NCI-H1930 (cell line): ENCODE results near the gene HNRNPR.
"Not testable (repeated sequence)": the region's sequence is repeated elsewhere in the genome, so short reads cannot be mapped to it uniquely, and the experiment has no call there.

ENCODE experiments used
- DNase-seq, 2 experiments: peaks; one replicate each; lab custom pipeline; 2025; lab: John Stamatoyannopoulos, UW

The HNRNPR gene

DNA sequence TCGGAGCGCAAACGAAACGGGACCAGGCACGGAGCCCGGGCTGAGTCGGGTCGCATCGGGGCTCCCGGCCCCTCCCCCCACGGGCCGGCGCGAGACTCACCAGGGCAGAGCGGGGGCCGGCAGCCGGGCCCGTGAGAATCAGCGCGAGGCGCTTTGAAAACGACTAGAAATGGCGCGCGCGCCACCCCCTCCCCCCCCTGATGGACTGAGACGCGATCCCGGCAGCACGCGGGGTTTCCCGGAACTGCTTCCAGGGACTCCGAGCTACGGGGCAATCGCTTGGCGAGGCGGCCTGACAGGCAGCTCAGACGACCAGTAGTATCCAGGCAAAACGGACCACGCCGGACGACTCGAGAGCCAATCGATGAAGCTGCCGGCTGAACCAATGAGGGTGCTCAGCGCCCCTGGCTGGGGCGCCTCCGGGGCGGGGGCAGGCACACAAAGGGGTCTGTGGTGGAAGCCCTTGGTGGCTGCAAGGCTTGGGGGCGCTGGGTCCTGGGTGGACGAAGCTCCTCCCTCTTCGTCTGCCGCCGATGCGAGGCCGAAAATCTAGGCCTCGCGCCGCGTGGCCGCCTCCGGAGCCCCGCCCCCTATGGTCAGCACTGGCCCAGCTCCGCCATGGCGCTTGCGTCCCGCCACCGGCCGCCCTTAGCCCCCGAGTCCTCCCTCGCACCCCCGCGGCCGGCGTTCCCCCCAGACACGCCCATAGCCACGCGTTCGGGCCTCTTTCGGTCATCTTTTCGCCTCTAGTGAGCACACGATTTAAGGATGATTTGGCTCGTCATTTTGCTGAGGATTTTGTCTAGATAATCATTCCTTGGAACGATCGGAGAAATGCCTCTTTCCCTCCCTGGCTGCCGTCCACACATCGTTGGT is at the start of gene HNRNPR:
HNRNPR (minus strand) TSS at position 174 of the 876 bp plus-strand sequence. CDS start 3,276 bp downstream, outside the sequence.
- DNase-seq = peak; percentile 98 to 99

DNA sequence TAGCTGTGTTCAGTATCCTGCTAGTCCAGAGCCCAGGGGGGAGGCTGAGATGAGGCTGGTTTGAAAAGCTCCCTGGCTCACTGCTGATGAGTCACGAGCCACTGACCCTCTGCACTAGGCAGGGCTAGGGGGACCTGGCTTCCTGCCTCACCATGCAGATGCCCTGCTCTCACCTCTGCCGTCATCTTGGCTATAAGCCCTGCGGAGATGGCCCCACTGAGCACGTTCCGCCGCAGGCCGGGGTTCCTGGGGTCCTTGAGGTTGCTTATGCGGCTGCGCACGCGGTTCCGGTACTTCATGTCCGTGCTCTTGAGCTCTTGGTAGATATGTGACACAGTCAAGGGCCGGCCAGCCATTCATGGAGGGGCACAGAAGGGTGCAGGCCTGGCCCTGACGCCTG is 49.6 kb upstream of the HNRNPR start:
- no peak for DNase-seq

DNA sequence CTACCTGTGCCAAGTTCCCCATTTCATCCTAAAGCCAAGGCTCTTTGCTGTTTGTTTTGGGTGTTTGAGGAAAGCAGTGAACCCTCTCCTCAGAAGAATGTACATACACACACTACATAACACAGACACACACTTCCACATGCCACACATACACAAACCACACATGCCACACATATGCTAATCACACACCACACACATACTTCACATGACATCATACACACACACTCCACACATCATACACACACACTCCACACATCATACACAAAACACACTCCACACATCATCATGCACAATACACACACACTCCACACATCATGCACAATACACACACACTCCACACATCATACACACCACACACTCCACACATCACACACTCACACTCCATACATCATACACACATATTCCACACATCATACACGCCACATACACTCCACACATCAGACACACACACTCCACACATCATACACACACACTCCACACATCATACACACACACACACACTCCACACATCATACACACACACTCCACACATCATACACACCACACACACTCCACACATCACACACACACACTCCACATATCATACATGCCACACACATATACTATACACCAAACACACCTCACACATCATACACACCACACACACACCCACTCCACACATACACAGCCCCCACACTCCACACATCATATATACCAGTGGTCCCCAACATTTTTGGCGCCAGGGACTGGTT is 48.2 kb upstream of the HNRNPR start:
- DNase-seq = no peak

DNA sequence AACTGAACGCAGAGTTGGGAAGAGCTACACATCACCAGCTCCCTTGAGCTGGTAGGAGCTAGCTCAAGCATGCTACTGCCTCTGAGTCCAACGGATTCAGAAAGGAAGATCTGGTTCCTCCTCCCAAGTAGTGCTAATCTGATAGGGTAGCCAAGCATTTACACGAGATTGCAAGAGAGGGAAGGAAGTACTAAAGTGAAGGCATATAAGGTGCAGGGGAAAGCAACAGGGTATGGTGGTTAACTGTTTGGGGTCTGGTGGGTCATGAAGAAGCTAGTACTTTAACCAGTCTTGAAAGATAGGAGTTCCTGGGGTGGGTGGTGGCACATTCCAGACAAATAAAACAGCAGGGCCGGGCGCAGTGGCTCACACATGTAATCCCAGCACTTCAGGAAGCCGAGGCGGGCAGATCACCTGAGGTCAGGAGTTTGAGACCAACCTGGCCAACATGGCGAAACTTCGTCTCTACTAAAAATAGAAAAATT is 45.8 kb upstream of the HNRNPR start:
- DNase-seq = no peak

DNA sequence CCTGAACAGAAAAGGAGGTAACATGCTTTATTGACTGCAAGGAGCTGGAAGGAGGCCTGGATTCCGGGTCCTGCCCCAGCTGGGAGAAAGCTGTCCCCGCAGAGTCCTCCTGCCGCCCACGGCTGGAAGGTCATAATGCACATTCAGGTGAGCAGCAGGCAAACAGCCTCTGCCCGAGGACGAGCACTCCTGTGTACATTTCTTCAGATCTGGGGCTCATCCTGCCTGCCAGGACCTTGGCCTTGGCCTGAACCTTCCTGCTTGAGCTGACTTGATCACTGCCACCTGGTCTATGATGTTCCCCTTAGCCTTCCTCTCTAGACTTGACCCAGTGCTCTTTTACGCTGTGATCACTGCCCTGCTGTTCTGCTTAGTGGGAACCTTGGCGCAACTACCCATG is 43.4 kb upstream of the HNRNPR start:
- no peak for DNase-seq

DNA sequence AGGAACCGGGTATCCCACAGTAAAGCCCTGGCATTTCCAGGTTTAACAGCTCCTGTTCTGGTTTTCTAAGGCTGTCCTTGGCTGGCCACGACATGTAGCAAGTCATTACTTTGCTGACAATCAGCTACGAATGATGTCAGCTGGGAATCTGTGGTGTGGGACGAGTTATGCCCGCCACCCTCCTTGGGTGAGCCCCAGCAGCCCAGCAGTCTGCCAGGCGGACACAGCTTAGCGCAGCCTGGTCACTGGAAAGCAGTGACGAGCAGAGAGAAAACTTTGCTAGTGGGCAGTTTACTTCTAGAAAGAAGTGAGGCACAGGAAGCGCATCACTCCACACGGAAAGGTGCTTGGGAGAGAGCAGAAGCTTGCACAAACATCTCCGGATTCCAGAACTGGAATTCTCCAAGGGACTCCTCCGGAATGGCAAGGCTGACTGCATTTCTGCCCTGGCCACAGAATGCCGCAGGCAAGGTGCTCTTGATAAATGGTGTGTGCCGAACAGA is 41.1 kb upstream of the HNRNPR start:
- no peak for DNase-seq

DNA sequence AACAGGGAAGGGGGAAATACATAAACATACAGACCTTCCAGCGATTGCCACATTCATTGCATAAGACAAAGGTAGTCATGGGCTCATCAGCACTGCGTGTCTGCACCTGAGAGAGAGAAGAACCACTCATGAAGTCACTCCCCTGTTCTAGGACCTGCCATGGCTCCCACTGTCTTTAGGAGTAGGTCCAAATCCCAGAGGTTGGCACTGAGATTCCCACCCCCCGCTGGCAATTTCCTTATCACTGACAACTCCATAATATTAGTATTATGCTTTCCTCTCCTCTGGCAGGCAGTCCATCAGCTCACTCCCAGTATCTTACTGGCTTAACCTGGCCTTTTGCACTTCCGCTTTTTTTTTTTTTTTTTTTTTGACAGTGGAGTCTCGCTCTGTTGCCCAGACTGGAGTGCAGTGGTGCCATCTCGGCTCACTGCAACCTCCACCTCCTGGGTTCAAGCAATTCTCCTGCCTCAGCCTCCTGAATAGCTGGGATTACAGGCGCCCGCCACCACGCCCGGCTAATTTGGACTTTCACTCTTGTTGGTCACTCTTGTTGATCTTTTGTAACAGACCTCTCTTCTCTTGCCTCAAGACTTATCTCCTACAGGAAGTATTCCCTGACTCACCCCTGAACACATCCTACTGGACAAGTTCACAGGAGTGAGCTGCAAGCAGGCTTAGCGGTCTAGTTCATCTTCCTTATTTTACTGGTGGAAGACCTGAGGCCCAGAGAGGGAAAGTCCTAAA is 40.4 kb upstream of the HNRNPR start:
- no peak for DNase-seq

DNA sequence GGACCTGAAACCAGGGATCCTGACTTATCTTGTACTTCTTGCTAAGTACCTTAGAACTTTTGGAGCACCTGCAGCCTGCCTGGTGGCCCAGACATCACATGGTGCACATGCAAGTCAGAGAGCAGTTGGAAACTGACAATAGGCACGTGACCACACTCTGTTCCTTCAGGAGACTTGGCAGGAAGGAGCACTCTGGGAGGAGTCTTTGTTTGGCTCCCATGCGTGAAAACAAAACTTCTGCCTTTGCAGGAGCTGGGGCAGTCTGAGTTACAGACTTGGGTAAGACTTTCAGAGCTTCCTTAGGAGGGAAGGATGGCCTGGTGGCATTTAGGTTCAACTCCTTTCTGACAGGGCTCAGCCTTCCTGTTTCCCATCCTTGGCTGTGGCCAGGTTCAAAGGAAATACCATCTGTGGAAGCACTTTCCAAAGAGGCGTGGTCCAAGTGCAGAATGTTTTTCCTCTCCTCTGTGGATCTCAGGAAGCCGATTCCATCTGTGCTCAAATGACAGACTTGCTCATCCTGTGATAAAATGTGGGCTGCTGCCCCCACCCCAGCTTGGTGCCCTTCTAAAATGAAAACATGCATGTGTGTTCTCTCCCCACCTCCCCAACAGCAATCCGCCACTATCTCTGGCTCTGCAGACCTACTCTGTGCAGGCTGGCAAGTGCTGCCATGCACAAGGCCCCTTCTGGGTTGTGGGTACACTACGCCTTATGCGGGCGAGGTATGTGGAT is 39.7 kb upstream of the HNRNPR start:
- no peak for DNase-seq

DNA sequence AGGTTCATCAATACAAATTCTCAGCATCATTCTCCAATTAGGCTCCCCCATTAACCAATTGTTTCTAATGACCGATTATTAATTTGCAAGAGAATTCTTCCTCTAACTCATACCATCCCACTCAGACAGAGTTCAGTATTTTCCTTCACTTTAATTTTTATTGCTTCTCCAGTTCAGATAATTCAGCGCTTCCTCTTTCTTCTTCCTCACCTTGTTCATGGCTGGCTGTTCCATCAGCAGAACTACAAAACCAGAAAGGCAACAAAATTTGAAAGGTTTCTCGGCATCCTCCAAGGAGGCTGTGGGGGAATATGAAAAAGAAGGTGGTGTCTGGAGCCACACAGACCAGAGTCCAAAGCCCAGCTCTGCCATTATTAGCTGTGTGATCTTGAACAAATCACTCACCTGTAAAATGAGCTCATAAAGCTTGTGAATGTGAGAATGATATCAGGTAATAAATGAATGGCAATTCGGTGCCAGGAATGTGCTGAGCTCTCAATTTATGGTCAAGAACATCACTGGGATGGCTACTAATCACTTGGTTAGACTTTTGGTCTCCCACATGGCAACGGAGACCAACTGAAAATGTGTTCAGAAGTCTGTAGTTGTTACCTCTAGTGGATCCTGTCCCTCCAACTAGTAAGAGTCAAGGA is 37.3 kb upstream of the HNRNPR start:
- DNase-seq = no peak

DNA sequence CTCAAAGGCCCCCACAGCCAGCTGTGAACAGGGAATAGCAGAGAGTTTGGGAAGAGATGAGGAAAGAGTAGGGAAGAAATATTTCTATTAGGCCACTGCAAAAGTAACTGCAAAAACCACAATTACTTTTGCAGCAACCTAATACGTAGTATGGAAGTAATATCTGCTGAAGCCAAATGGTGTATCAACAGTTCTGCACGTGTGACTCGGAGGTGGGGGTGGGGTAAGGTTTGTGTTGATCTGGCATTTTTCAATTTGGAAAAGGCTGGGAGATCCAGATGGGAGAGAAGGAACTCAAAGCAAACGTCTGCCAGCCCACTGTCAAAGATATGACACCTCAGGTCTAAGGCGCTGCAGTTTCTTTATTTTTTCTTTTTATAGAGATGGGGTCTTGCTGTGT is 36.6 kb upstream of the HNRNPR start:
- DNase-seq = no peak

DNA sequence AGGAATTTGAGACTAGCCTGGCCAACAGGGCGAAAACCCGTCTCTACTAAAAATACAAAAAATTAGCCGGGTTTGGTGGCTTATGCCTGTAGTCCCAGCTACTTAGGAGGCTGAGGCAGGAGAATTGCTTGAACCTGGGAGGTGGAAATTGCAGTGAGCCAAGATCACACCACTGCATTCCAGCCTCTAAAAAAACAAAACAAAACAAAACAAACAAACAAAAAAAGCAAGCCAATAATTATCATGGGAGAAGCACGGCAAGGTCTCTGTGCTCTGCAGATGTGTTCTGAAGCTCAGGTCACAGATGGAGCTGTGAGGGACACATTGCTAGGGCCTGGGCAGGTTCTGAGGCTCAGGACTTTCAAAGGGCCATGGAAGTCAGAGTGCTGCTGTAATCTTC is 36.2 kb upstream of the HNRNPR start:
- DNase-seq = not testable (repeated sequence)

DNA sequence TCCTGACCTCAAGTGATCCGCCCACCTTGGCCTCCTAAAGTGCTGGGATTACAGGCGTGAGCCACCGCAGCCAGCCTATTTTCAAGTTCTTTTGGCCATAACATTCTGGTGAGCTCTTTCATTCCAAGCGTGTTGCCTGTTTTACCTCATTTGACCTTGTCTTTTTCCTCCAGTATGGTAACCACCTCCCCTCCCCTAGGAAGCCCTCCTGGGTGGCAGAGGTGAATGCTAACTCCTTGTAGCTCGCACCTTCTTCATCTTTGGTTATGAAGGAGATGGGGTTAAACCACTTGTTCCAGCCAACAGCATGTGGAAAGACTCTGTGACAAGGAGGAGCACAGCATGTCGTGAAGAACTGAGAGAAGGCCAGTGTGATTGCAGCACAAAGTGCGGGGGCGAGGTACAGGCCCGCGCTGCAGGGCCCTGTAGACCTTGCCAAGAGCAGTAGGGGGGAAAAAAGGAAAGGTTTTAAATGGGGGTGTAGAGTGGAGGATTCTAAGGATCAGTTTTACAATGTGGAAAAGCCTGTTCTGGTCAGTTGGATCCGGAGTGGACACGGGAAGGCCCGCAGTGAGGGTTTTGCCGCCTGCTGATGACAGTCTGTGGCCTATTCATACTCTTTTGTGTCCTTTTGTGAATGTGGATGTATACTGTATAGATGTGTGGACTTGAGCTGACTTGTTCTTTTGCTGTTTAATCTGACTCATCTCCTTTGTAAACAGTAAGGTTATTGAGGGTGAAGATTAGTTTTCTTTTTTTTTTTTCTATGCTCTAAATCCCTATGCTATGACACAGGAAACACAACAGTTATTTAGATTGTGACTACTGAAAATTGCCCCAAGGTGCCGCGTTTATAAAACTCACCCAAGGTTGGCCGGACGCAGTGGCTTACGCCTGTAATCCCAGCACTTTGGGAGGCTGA is 33.1 kb upstream of the HNRNPR start:
- no peak for DNase-seq

DNA sequence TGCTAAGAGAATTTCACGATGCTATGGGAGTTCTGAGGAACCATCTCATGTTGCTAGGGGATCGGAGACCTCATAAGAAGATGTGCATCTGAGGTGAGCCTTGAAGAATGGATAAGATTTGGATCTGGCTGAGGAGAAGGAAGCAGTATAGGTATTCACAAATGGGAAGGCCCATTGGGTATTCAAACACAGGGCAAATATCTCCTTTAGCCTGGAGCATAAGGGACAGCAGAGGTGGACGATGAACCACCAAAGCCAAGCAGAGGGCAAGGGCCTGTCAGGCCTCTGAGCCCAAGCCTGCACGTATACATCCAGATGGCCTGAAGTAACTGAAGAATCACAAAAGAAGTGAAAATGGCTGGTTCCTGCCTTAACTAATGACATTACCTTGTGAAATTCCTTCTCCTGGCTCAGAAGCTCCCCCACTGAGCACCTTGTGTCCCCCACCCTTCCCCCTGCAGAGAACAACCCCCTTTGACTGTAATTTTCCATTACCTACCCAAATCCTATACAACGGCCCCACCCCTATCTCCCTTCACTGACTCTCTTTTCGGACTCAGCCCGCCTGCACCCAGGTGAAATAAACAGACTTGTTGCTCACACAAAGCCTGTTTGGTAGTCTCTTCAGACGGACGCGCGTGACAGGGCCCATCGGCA is 30.1 kb upstream of the HNRNPR start:
- DNase-seq = not testable (repeated sequence)

DNA sequence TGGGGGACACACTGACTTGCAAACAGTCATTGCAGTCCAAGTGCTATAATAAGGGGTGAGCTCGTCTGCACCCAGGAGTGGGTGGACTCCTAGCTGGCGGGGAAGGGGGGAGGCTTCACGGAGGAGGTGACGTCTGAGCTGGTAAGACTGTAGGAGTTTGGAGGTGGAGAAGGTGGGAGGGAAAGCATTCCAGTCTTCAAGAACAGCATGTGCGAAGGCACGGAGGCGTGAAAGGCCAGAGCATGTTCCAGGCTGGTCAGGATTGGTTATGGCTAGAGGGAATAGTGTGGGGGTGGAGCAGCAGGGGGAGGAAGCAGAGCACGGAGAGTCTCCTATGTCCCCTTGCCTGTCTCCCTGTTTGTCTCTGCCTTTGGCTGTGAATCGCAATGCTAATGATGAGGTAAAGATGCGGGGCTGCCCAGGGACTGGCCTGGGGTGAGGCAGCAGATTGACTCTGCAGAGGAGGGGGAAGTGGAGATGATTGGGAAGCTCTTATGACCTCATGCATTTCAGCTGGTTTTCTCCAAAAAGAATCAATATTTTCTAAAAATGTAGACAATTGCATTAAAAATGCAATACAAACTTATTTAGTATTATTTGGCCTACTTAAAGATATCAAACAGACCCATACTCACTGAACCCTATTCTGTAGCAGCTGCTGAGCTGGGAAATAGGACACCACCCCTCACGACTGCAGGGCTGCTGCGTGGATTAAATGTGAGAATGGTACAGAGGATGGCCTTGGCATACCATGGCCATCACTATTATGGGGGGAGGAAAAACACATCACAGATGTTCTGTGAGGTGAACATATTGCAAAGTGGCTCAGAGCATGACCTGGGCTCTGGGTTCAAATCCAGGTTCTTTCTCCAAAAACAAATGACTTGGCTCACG is 28.1 kb upstream of the HNRNPR start:
- DNase-seq = no peak

DNA sequence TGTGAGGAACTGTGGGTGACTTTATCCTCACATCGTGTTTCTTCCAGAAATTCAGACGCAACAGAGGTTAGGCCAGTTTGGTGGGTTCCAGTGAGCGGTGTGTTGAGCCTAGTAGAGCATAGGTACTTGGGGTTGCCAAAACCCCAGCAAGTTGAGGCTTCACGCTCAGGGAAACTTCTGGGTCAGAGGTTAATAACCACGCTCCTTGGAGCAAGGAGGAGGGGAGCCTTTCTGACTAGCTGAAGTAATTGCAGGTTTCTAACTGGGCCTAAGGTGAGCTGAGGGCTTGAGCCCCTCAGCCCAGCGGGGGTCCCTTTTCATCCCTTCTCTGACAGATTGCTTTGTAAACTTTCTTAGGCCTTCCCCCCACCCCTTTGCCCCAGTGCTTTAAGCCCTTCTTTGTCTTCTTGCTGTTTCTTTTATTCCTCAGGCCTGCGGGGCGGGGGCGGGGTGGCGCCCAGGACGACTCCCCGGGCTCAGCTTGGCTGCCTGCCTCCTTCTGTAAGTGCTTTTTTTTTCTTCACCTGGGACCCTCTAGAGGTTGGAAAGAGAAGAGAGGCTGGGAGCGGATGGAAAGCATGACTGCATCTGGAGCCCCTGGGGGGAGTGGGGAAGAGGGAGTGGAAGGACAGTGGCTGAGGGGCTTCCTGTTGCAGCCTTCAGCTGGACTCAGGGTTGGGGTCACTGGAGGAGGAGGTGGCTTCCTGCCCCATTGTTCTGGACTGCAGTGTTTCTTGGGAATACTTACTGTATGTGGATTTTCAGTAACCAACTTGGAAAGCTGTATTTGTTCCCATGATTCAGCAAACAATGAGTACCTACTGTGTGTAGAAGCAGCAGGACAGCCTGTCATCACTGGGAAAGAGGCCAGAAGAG is 26.9 kb upstream of the HNRNPR start:
- DNase-seq = no peak

DNA sequence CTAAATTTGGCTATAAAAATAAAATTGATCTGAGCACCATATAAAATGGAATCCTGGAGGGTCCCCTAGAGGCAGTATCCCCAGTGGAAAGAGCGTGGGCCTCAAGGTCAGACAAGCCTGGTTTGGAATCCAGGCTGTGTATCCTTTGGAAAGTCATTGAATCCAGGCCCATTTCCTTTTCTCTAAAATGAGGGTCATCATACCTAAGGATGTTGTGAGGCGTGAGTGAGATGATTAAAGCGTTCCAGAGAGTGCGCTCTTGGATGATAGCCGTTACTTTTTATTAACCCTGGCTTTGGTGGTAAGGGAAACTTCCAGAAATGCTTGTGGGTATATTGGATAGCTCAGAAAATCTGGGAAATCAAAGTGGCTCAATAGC is 26.2 kb upstream of the HNRNPR start:
- DNase-seq = no peak

DNA sequence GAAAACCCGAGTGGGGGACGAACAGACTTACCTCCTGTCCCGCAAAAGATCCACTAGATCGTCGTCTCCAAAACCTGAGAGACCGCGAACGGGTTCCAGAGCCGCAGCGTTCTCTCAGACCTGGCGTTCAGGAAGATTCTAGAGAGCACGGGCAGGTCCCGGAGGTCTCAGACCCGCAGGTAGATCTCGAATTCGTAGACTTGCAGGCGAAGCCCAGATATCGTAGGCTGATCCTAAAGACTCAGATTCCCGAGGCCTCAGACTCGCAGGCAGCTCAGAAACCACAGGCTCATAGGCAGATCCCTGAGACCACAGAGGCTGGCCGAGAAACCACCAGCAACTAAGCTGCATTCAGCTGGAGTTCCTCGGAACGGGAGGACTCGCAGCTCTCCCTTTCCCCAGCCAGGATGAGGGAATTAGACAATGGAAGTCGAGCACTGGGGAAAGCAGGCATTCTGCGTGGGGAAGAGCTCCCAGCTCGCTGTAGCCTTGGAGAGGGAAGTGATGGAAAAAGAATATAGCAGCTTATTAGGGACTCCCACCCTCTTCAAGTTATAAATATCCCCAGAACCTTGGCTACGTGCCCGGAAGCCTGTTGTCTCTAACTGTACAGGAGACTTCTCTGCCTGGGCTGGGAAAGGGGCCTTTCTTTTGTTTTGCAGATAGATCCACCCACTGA is 25.4 kb upstream of the HNRNPR start, which contains the start of gene ZNF436:
ZNF436 (minus strand) TSS at position 502 of the 679 bp plus-strand sequence. CDS start 1,831 bp downstream, outside the sequence.
- DNase-seq = no peak
